ENCODE data around the gene POC1B. TPM values are rescaled to one million over a fixed set of nuclear protein-coding genes. Genes with fewer than 3 reads are reported as not detected.

The POC1B gene
- total RNA-seq, 1 experiment from 2014 or later, result 13.6 TPM

- POLR2A ChIA-PET (ENCODE audit: unreplicated experiment), result no interaction called here
- BruUV-seq (replicated peaks), result no TSS peak
Measured at GRCh38 chr12:89379839-89380467, 145.9 kb downstream of the POC1B start.

DNA sequence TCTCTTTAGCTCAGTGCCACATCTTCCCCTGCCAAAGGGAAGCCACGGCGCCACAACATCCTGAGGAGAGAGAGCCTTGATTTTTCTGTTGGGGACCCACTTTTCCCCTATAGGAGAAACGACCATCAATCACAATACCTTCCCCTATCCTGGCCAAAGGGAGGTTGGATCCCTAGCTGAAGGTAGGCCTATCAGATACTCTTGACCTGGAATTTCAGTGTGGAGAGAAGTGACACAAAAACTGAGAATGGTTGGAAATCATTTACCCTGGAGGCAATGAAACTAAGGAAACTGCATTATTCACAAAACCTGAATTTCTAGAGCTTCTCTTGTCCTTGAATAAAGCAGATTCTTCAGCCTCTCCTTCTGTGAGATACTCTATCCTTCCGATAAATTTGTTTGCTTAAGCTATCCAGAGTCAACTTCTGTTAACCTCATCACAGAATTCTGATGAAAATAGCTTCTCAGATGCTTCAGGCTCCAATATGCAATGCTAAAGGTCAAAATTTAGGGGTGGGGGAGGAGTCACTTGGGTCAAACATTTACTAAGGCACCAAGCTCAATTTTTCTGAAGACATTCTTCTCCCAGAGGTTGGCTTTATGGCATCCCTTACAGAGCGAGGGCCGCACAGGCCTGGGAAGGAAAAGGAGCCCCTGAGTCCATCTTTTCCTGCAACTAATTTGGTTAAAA, 146.6 kb downstream of the POC1B start:
- ChIA-PET CTCF (no interaction called here), POLR2A (ENCODE audit: unreplicated experiment) (interaction anchor here (0.7 kb wide), 1 partner anchor 20 kb away, joined by 16 read pairs; no protein-coding TSS in a partner anchor)
- TF ChIP-seq EZH2 (IDR thresholded peaks at IDR 0.05; ENCODE audit: low read depth), result no peak
- TF ChIP-seq, protein P1, sequence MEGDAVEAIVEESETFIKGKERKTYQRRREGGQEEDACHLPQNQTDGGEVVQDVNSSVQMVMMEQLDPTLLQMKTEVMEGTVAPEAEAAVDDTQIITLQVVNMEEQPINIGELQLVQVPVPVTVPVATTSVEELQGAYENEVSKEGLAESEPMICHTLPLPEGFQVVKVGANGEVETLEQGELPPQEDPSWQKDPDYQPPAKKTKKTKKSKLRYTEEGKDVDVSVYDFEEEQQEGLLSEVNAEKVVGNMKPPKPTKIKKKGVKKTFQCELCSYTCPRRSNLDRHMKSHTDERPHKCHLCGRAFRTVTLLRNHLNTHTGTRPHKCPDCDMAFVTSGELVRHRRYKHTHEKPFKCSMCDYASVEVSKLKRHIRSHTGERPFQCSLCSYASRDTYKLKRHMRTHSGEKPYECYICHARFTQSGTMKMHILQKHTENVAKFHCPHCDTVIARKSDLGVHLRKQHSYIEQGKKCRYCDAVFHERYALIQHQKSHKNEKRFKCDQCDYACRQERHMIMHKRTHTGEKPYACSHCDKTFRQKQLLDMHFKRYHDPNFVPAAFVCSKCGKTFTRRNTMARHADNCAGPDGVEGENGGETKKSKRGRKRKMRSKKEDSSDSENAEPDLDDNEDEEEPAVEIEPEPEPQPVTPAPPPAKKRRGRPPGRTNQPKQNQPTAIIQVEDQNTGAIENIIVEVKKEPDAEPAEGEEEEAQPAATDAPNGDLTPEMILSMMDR (conservative IDR thresholded peaks at IDR 0.05), result no peak
- H3K27me3 ChIP-seq (ENCODE audit: insufficient read depth, low read depth), result no peaks in the 10 kb centered on the region
- no peak overlapping the region for H3K4me2 ChIP-seq
- no peaks in the 10 kb centered on the region for H3K36me3 ChIP-seq (ENCODE audit: low read depth)
- H3K9me3 ChIP-seq (ENCODE audit: insufficient read depth, low read depth), result peaks cover 2% of the 10 kb centered on the region
- no peaks in the 10 kb centered on the region for H4K20me1 ChIP-seq (ENCODE audit: insufficient read depth)
- H3F3A ChIP-seq (ENCODE audit: insufficient read depth, low read depth), result peaks cover 4% of the 10 kb centered on the region; the same call in 1 of the 2 replicates
- no peak for DNase-seq
- H3K79me2 ChIP-seq (ENCODE audit: low read depth), result no peaks in the 10 kb centered on the region
- H2AFZ ChIP-seq, result no peak overlapping the region
- no TSS peak for BruUV-seq (replicated peaks)
- H3K9me2 ChIP-seq (ENCODE audit: insufficient read depth), result 0 out of 2 replicates have a peak, but pooled peaks cover 5% of the 10 kb centered on the region
- no peak overlapping the region for H3K4me3 ChIP-seq
- H3K4me1 ChIP-seq (replicated peaks; ENCODE audit: insufficient read depth), result peaks cover 14% of the 10 kb centered on the region
- intact Hi-C loops (cut with micrococcal nuclease; ENCODE audit: unreplicated experiment), result no loop called here
- no peak overlapping the region for H3K27ac ChIP-seq

More at GRCh38 chr12:89379839-89380467, 145.9 kb downstream of the POC1B start:
- intact Hi-C loops (cut with micrococcal nuclease; ENCODE audit: unreplicated experiment), result no loop called here
- Histone ChIP-seq H3K4me1 (replicated peaks; ENCODE audit: insufficient read depth) (peaks cover 20% of the 10 kb centered on the region), H3K4me2 (no peak overlapping the region), H3K9me3 (ENCODE audit: insufficient read depth, low read depth) (no peaks in the 10 kb centered on the region; the same call in 1 of the 2 replicates), H3K27me3 (ENCODE audit: insufficient read depth, low read depth) (no peaks in the 10 kb centered on the region), H3K79me2 (ENCODE audit: low read depth) (no peaks in the 10 kb centered on the region), H2AFZ (no peak overlapping the region), H3K27ac (no peak overlapping the region), H3K36me3 (ENCODE audit: low read depth) (no peaks in the 10 kb centered on the region), H4K20me1 (ENCODE audit: insufficient read depth) (no peaks in the 10 kb centered on the region), H3K4me3 (no peak overlapping the region), H3K9me2 (ENCODE audit: insufficient read depth) (0 out of 2 replicates have a peak, but pooled peaks cover 5% of the 10 kb centered on the region), H3F3A (ENCODE audit: insufficient read depth, low read depth) (peaks cover 11% of the 10 kb centered on the region; the same call in 1 of the 2 replicates)
- CTCF ChIA-PET, result no interaction called here
- DNase-seq, result no peak
- TF ChIP-seq EZH2 (IDR thresholded peaks at IDR 0.05; ENCODE audit: low read depth), result no peak
- TF ChIP-seq, protein P1 (conservative IDR thresholded peaks at IDR 0.05), result no peak

DNA sequence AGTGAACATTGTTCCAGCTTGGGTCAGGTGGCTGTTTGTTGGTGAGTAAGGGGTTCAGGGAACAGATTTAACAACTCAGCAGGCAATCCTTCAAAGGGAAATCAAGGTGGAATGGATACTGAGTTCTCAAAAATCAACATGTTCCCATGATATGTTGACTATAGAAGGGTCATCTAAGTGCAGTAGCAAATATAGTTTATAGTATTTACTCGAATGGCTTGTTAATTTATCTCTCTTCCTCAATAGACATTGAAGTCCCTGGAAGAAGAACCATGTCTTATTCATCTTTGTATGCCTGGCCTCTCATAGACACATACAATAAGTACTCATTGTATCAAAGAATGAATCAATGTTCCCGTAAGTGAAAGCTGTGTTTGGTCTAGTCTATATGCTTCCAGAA, 149.0 kb downstream of the POC1B start:
- no peak overlapping the region for H3K4me3 ChIP-seq
- intact Hi-C loops (cut with micrococcal nuclease; ENCODE audit: unreplicated experiment), result no loop called here
- no peak overlapping the region for H2AFZ ChIP-seq
- H3K79me2 ChIP-seq (ENCODE audit: low read depth), result no peaks in the 10 kb centered on the region
- no peak overlapping the region for H3K4me2 ChIP-seq
- H3F3A ChIP-seq (ENCODE audit: insufficient read depth, low read depth), result peaks cover 6% of the 10 kb centered on the region; the same call in 1 of the 2 replicates
- peaks cover 25% of the 10 kb centered on the region for H3K4me1 ChIP-seq (replicated peaks; ENCODE audit: insufficient read depth)
- no peaks in the 10 kb centered on the region for H4K20me1 ChIP-seq (ENCODE audit: insufficient read depth)
- H3K27me3 ChIP-seq (ENCODE audit: insufficient read depth, low read depth), result no peaks in the 10 kb centered on the region
- H3K36me3 ChIP-seq (ENCODE audit: low read depth), result no peaks in the 10 kb centered on the region
- ChIA-PET POLR2A (ENCODE audit: unreplicated experiment) (no interaction called here), CTCF (no interaction called here)
- H3K9me3 ChIP-seq (ENCODE audit: insufficient read depth, low read depth), result peaks cover 5% of the 10 kb centered on the region
- H3K27ac ChIP-seq, result no peak overlapping the region
- H3K9me2 ChIP-seq (ENCODE audit: insufficient read depth), result 0 out of 2 replicates have a peak, but pooled peaks cover 5% of the 10 kb centered on the region
- BruUV-seq (replicated peaks), result no TSS peak
- DNase-seq, result no peak
- TF ChIP-seq, protein P1 (conservative IDR thresholded peaks at IDR 0.05), result no peak
- TF ChIP-seq EZH2 (IDR thresholded peaks at IDR 0.05; ENCODE audit: low read depth), result no peak
